Trophoblast cell (in vitro differentiated cells and primary cell): ENCODE results near the gene NIN.

Experiments used
- DNase-seq, 2 donors: peaks; one replicate each; pipeline ENCODE4 v3.0.0-alpha.2; 2016
- H2AFZ ChIP-seq: 2 replicates; pipeline ENCODE4 v1.6.1; 2013; ENCODE audit warnings: low read length, moderate library complexity, mild to moderate bottlenecking; ENCODE audit not compliant: insufficient read depth, poor library complexity
- H2AK5ac ChIP-seq: 2 replicates; pipeline ENCODE4 v1.6.1; 2013; ENCODE audit warnings: mild to moderate bottlenecking, low read length
- H2BK120ac ChIP-seq: 2 replicates; pipeline ENCODE4 v1.6.1; 2013; ENCODE audit warnings: low read length, mild to moderate bottlenecking, moderate library complexity; ENCODE audit not compliant: insufficient read depth, poor library complexity
- H2BK12ac ChIP-seq: 2 replicates; pipeline ENCODE4 v1.6.1; 2013; ENCODE audit warnings: mild to moderate bottlenecking, low read length, moderate library complexity
- H2BK5ac ChIP-seq: 2 replicates; pipeline ENCODE4 v1.6.1; 2013; ENCODE audit warnings: low read length, low read depth, moderate library complexity, mild to moderate bottlenecking; ENCODE audit not compliant: poor library complexity
- H3K14ac ChIP-seq: 2 replicates; pipeline ENCODE4 v1.6.1; 2013; ENCODE audit warnings: mild to moderate bottlenecking, low read length
- H3K18ac ChIP-seq: 2 replicates; pipeline ENCODE4 v1.6.1; 2013; ENCODE audit warnings: mild to moderate bottlenecking, low read length
- H3K23ac ChIP-seq: 2 replicates; pipeline ENCODE4 v1.6.1; 2013; ENCODE audit warnings: low read length
- H3K27ac ChIP-seq: 2 replicates; pipeline ENCODE4 v1.5.1; 2013; ENCODE audit warnings: low read depth, mild to moderate bottlenecking, inconsistent platforms, low read length, moderate library complexity
- H3K27me3 ChIP-seq: 2 replicates; pipeline ENCODE4 v1.6.1; 2013; ENCODE audit warnings: inconsistent platforms, mild to moderate bottlenecking, low read length, moderate library complexity; ENCODE audit not compliant: insufficient read depth
- H3K36me3 ChIP-seq, 2 experiments: 1 replicate in 1 of 2; 2 replicates in 1 of 2; pipeline ENCODE4 v1.6.1; 2013; ENCODE audit warnings: low read length in 2 of 2, mild to moderate bottlenecking in 2 of 2, moderate library complexity in 1 of 2; ENCODE audit not compliant: insufficient read depth in 2 of 2, control insufficient read depth in 1 of 2
- H3K4ac ChIP-seq: 2 replicates; pipeline ENCODE4 v1.6.1; 2013; ENCODE audit warnings: low read depth, mild to moderate bottlenecking, low read length, moderate library complexity
- H3K4me1 ChIP-seq, 2 experiments: 1 replicate in 1 of 2; 2 replicates in 1 of 2; pipeline ENCODE4 v1.6.1; 2013; ENCODE audit warnings: low read length in 2 of 2, mild to moderate bottlenecking in 2 of 2, moderate library complexity in 1 of 2; ENCODE audit not compliant: insufficient read depth in 2 of 2, control insufficient read depth in 1 of 2
- H3K4me2 ChIP-seq: 2 replicates; pipeline ENCODE4 v1.6.1; 2013; ENCODE audit warnings: inconsistent platforms, mild to moderate bottlenecking, low read length, moderate library complexity
- H3K4me3 ChIP-seq: 2 replicates; pipeline ENCODE4 v1.5.1; 2013; ENCODE audit warnings: mild to moderate bottlenecking, low read depth, low read length, inconsistent platforms
- H3K79me1 ChIP-seq: one replicate; pipeline ENCODE4 v1.6.1; 2013; ENCODE audit warnings: low read length
- H3K79me2 ChIP-seq: 2 replicates; pipeline ENCODE4 v1.6.1; 2013; ENCODE audit warnings: low read length, mild to moderate bottlenecking; ENCODE audit not compliant: control insufficient read depth, insufficient read depth, poor library complexity
- H3K9ac ChIP-seq: 2 replicates; pipeline ENCODE4 v1.6.1; 2013; ENCODE audit warnings: mild to moderate bottlenecking, low read length
- H3K9me3 ChIP-seq: 2 replicates; pipeline ENCODE4 v1.6.1; 2013; ENCODE audit warnings: low read depth, mild to moderate bottlenecking, control low read depth, inconsistent platforms, low read length; ENCODE audit not compliant: insufficient read depth
- H4K12ac ChIP-seq: 2 replicates; pipeline ENCODE4 v1.6.1; 2013; ENCODE audit warnings: low read depth, mild to moderate bottlenecking, low read length, moderate library complexity
- H4K8ac ChIP-seq: 2 replicates; pipeline ENCODE4 v1.6.1; 2013; ENCODE audit warnings: low read depth, mild to moderate bottlenecking, low read length, moderate library complexity
- H4K91ac ChIP-seq: one replicate; pipeline ENCODE4 v1.6.1; 2013; ENCODE audit warnings: low read depth, mild to moderate bottlenecking, low read length, moderate library complexity
- WGBS: extraction: QIAGEN DNeasy Blood & Tissue Kit; methylation state at CpG from one replicate; pipeline ENCODE4 v1.1.7; 2013; ENCODE audit warnings: missing lambda C conversion rate; ENCODE audit not compliant: insufficient read length, insufficient coverage; ENCODE audit errors: extremely low coverage; 5-methylcytosine and 5-hydroxymethylcytosine counted together

Gene NIN

GRCh38 chr14:50791201-50791600 is 39.8 kb downstream of the NIN start:
- H3K27ac ChIP-seq = no peak overlapping the region
- H3K9me3 ChIP-seq = no peaks in the 10 kb centered on the region
- H3K23ac ChIP-seq = no peak overlapping the region
- H3K4me2 ChIP-seq = no peak overlapping the region
- H2AK5ac ChIP-seq = no peak overlapping the region
- H3K4me3 ChIP-seq = no peak overlapping the region
- no peaks in the 10 kb centered on the region for H3K79me1 ChIP-seq
- no peak overlapping the region for H4K91ac ChIP-seq
- no peak overlapping the region for H3K9ac ChIP-seq
- no peaks in the 10 kb centered on the region for H3K27me3 ChIP-seq
- H3K79me2 ChIP-seq = no peaks in the 10 kb centered on the region
- H2AFZ ChIP-seq = no peak overlapping the region
- H4K12ac ChIP-seq = no peak overlapping the region
- DNase-seq = no peak
- peaks cover 0 to 2% of the 10 kb centered on the region in 2 experiments for H3K36me3 ChIP-seq
- no peak overlapping the region for H4K8ac ChIP-seq
- no peak overlapping the region for H3K14ac ChIP-seq
- no CpG with 5 or more reads among the region's 3 CpGs for WGBS
- no peak overlapping the region for H3K18ac ChIP-seq
- H3K4me1 ChIP-seq = no peaks in the 10 kb centered on the region
- no peak overlapping the region for H3K4ac ChIP-seq
- no peak overlapping the region for H2BK120ac ChIP-seq
- no peak overlapping the region for H2BK5ac ChIP-seq
- no peak overlapping the region for H2BK12ac ChIP-seq

GRCh38 chr14:50790589-50790988 is 40.4 kb downstream of the NIN start:
- no peak overlapping the region for H4K8ac ChIP-seq
- H3K23ac ChIP-seq = no peak overlapping the region
- WGBS = no CpG with 5 or more reads among the region's 2 CpGs
- H3K4ac ChIP-seq = no peak overlapping the region
- no peak overlapping the region for H2AK5ac ChIP-seq
- no peak overlapping the region for H4K91ac ChIP-seq
- no peak overlapping the region for H3K4me2 ChIP-seq
- H2BK12ac ChIP-seq = no peak overlapping the region
- DNase-seq = no peak
- H4K12ac ChIP-seq = no peak overlapping the region
- H2BK120ac ChIP-seq = no peak overlapping the region
- no peak overlapping the region for H3K4me3 ChIP-seq
- H2BK5ac ChIP-seq = no peak overlapping the region
- H3K27me3 ChIP-seq = no peaks in the 10 kb centered on the region
- H3K9ac ChIP-seq = no peak overlapping the region
- H3K4me1 ChIP-seq = no peaks in the 10 kb centered on the region
- peaks cover 0 to 2% of the 10 kb centered on the region in 2 experiments for H3K36me3 ChIP-seq
- no peak overlapping the region for H3K27ac ChIP-seq
- no peak overlapping the region for H3K18ac ChIP-seq
- H3K9me3 ChIP-seq = no peaks in the 10 kb centered on the region
- no peak overlapping the region for H2AFZ ChIP-seq
- no peak overlapping the region for H3K14ac ChIP-seq
- no peaks in the 10 kb centered on the region for H3K79me2 ChIP-seq
- H3K79me1 ChIP-seq = no peaks in the 10 kb centered on the region

- no CpG with 5 or more reads among the region's 3 CpGs for WGBS
These were observed 44.1 kb downstream of the NIN start for GRCh38 chr14:50786751-50787464.

GRCh38 chr14:50785457-50786063 is 45.4 kb downstream of the NIN start:
- Histone ChIP-seq H3K9me3 (no peaks in the 10 kb centered on the region), H3K4ac (no peak overlapping the region), H3K4me2 (no peak overlapping the region), H3K4me1 (no peaks in the 10 kb centered on the region), H3K14ac (no peak overlapping the region), H3K23ac (no peak overlapping the region), H3K79me2 (no peaks in the 10 kb centered on the region), H2BK5ac (no peak overlapping the region), H3K27ac (no peak overlapping the region), H2BK120ac (no peak overlapping the region), H2AFZ (no peak overlapping the region), H4K8ac (no peak overlapping the region), H3K9ac (no peak overlapping the region), H3K27me3 (no peaks in the 10 kb centered on the region), H3K79me1 (no peaks in the 10 kb centered on the region), H3K4me3 (no peak overlapping the region), H2BK12ac (no peak overlapping the region), H3K18ac (no peak overlapping the region), H4K91ac (no peak overlapping the region), H4K12ac (no peak overlapping the region), H2AK5ac (no peak overlapping the region), H3K36me3 (no peaks in the 10 kb centered on the region)
- no peak for DNase-seq
- WGBS = no CpG with 5 or more reads among the region's 8 CpGs

More at GRCh38 chr14:50786751-50787464, 44.1 kb downstream of the NIN start:
- H3K79me1 ChIP-seq = no peaks in the 10 kb centered on the region
- no peak overlapping the region for H2AFZ ChIP-seq
- no peak overlapping the region for H2AK5ac ChIP-seq
- H4K12ac ChIP-seq = no peak overlapping the region
- H3K4me1 ChIP-seq = no peaks in the 10 kb centered on the region
- H3K4me2 ChIP-seq = no peak overlapping the region
- H3K14ac ChIP-seq = no peak overlapping the region
- H2BK120ac ChIP-seq = no peak overlapping the region
- H3K4me3 ChIP-seq = no peak overlapping the region
- no peak overlapping the region for H3K9ac ChIP-seq
- no peaks in the 10 kb centered on the region for H3K9me3 ChIP-seq
- no peak overlapping the region for H3K4ac ChIP-seq
- H4K91ac ChIP-seq = no peak overlapping the region
- no peak overlapping the region for H4K8ac ChIP-seq
- no peak for DNase-seq
- H2BK12ac ChIP-seq = no peak overlapping the region
- no peak overlapping the region for H3K18ac ChIP-seq
- no peaks in the 10 kb centered on the region for H3K79me2 ChIP-seq
- H3K27ac ChIP-seq = no peak overlapping the region
- no peak overlapping the region for H3K23ac ChIP-seq
- no peak overlapping the region for H2BK5ac ChIP-seq
- H3K36me3 ChIP-seq = no peaks in the 10 kb centered on the region
- H3K27me3 ChIP-seq = no peaks in the 10 kb centered on the region
